WTC11 (cell line): Measurements from ENCODE around the gene ENAM. TPM values are rescaled to one million over a fixed set of nuclear protein-coding genes. Genes with fewer than 3 reads are reported as not detected.

Source experiments
- ATAC-seq: fragments of 200-7000 bp; cut with Tn5 transposase; 2 replicates; pipeline ENCODE4 v1.10.0; 2021; ENCODE audit warnings: mild to moderate bottlenecking, moderate library complexity
- CTCF ChIA-PET: fragments of 300-600 bp; sonication (Branson Sonifier 250); formaldehyde crosslinking; loops from one replicate; lab custom pipeline; 2021; ENCODE audit warnings: antibody characterized with exemption; lab: Charles Lee
- POLR2A ChIA-PET: fragments of 350-600 bp; sonication (Branson Sonifier 250); formaldehyde crosslinking; loops from one replicate; lab custom pipeline; 2021; ENCODE audit warnings: antibody characterized with exemption; lab: Charles Lee
- DNase-seq: peaks from one replicate; pipeline ENCODE4 v3.0.0; 2021; ENCODE audit warnings: low spot score
- H3K27ac Mint-ChIP-seq: 2 replicates; pipeline ENCODE4 v1.8.0; 2021; ENCODE audit warnings: mixed read lengths
- H3K27me3 Mint-ChIP-seq: 2 replicates; pipeline ENCODE4 v1.8.0; 2021; ENCODE audit warnings: low read depth, mild to moderate bottlenecking, moderate library complexity, mixed read lengths
- H3K36me3 Mint-ChIP-seq: 2 replicates; pipeline ENCODE4 v1.8.0; 2021; ENCODE audit warnings: mixed read lengths
- H3K4me1 Mint-ChIP-seq: 2 replicates; pipeline ENCODE4 v1.8.0; 2022; ENCODE audit warnings: mixed read lengths
- H3K4me3 Mint-ChIP-seq: 2 replicates; pipeline ENCODE4 v1.8.0; 2021; ENCODE audit warnings: mild to moderate bottlenecking, moderate library complexity, mixed read lengths
- H3K9me3 Mint-ChIP-seq: 2 replicates; pipeline ENCODE4 v1.8.0; 2021; ENCODE audit warnings: mixed read lengths
- ATF1 ChIP-seq: sonication (generic); formaldehyde crosslinking; IDR thresholded peaks from 2 replicates; pipeline ENCODE4 v1.8.1; 2023; ENCODE audit warnings: mild to moderate bottlenecking, moderate library complexity, missing genetic modification reagents
- ATF2 ChIP-seq: sonication (generic); formaldehyde crosslinking; IDR thresholded peaks from 2 replicates; pipeline ENCODE4 v1.8.1; 2022; ENCODE audit warnings: low read depth, missing genetic modification reagents, borderline replicate concordance
- CREB1 ChIP-seq: sonication (generic); formaldehyde crosslinking; IDR thresholded peaks from 2 replicates; pipeline ENCODE4 v1.8.0; 2023; ENCODE audit warnings: mild to moderate bottlenecking, missing genetic modification reagents
- HMGA2 ChIP-seq: fragments of 250-450 bp; sonication (Bioruptor Pico); IDR thresholded peaks from 2 replicates; pipeline ENCODE4 v1.4.0; 2021; ENCODE audit warnings: mild to moderate bottlenecking, moderate library complexity
- MAX ChIP-seq: sonication (generic); formaldehyde crosslinking; IDR thresholded peaks from 2 replicates; pipeline ENCODE4 v1.8.0; 2022; ENCODE audit warnings: mild to moderate bottlenecking, missing genetic modification reagents
- NFE2L1 ChIP-seq: sonication (generic); formaldehyde crosslinking; IDR thresholded peaks from 2 replicates; pipeline ENCODE4 v1.8.1; 2023; ENCODE audit warnings: missing genetic modification reagents
- OVOL2 ChIP-seq: fragments of 250-450 bp; sonication (Bioruptor Pico); IDR thresholded peaks from 2 replicates; pipeline ENCODE4 v1.9.0; 2021; ENCODE audit warnings: mild to moderate bottlenecking, borderline replicate concordance
- PRDM15 ChIP-seq: sonication (generic); formaldehyde crosslinking; IDR thresholded peaks from 2 replicates; pipeline ENCODE4 v1.8.0; 2022; ENCODE audit warnings: missing genetic modification reagents
- PRRX2 ChIP-seq: fragments of 250-450 bp; sonication (Bioruptor Pico); IDR thresholded peaks from 2 replicates; pipeline ENCODE4 v1.8.0; 2021; ENCODE audit warnings: mild to moderate bottlenecking
- SMAD3 ChIP-seq: sonication (generic); formaldehyde crosslinking; IDR thresholded peaks from 2 replicates; pipeline ENCODE4 v1.8.0; 2022; ENCODE audit warnings: missing genetic modification reagents, mild to moderate bottlenecking, borderline replicate concordance
- SMAD4 ChIP-seq: sonication (generic); formaldehyde crosslinking; IDR thresholded peaks from 2 replicates; pipeline ENCODE4 v1.8.0; 2022; ENCODE audit warnings: mild to moderate bottlenecking, missing genetic modification reagents
- STAT6 ChIP-seq: sonication (generic); formaldehyde crosslinking; conservative IDR thresholded peaks from 2 replicates; pipeline ENCODE4 v1.8.1; 2023; ENCODE audit warnings: mild to moderate bottlenecking, low read depth, missing genetic modification reagents, moderate library complexity
- TEAD4 ChIP-seq: sonication (generic); formaldehyde crosslinking; IDR thresholded peaks from 2 replicates; pipeline ENCODE4 v1.8.0; 2022; ENCODE audit warnings: mild to moderate bottlenecking, missing genetic modification reagents
- ZBTB21 ChIP-seq: sonication (generic); formaldehyde crosslinking; IDR thresholded peaks from 2 replicates; pipeline ENCODE4 v1.8.1; 2023; ENCODE audit warnings: mild to moderate bottlenecking, missing genetic modification reagents, borderline replicate concordance
- ZNF232 ChIP-seq: sonication (generic); formaldehyde crosslinking; IDR thresholded peaks from 2 replicates; pipeline ENCODE4 v1.8.0; 2022; ENCODE audit warnings: mild to moderate bottlenecking, missing genetic modification reagents
- ZNF416 ChIP-seq: fragments of 250-450 bp; sonication (Bioruptor Pico); IDR thresholded peaks from 2 replicates; pipeline ENCODE4 v1.9.0; 2021; ENCODE audit warnings: mild to moderate bottlenecking, inconsistent platforms
- ZNF425 ChIP-seq: fragments of 250-450 bp; sonication (Bioruptor Pico); conservative IDR thresholded peaks from 2 replicates; pipeline ENCODE4 v1.9.0; 2021; ENCODE audit warnings: mild to moderate bottlenecking
- ZNF532 ChIP-seq: fragments of 250-450 bp; sonication (Bioruptor Pico); IDR thresholded peaks from 2 replicates; pipeline ENCODE4 v1.9.0; 2021; ENCODE audit warnings: mild to moderate bottlenecking, borderline replicate concordance
- ZNF671 ChIP-seq: fragments of 250-450 bp; sonication (Bioruptor Pico); IDR thresholded peaks from 2 replicates; pipeline ENCODE4 v1.8.0; 2021; ENCODE audit warnings: mild to moderate bottlenecking
- total RNA-seq: library from RNA; stranded (reverse); gene quantifications from 3 replicates; pipeline ENCODE4 v1.2.3, GENCODE V29; 2021
- TF ChIP-seq, protein P1 (sequence below): fragments of 250-450 bp; sonication (Bioruptor Pico); IDR thresholded peaks from 2 replicates; pipeline ENCODE4 v2.1.2; 2022; ENCODE audit warnings: mild to moderate bottlenecking, moderate library complexity

The ENAM gene
- total RNA-seq, 1 experiment from 2014 or later: not detected

DNA sequence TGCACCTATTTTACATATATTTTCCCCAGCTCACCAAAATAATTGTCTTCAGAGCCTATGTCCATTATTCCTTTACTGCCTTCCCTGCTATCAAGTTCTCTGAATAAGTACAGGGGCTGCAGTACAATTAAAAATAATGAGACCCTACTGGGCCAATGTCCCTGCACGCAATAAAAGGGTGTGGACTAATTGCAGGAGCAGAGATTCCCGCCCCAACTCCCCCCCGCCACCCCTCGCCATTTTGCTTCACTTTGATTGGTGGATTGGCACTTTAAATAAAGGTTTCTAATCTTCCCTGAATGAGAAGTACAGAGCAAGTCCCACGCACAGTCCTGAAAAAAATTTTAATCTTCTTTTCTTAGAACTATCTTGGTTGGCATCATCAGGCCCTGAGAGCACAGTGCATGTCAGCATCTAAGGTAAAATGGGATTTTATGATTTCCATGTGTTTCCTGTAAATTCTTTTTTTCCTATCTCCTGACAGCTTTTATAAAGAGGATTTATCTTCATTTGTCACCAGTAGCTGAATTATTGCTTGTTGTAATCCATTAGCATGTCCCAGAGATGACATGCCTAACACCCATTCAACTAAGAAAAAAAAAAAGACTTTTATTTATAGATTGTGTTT is 36.5 kb upstream of the ENAM start, which contains the start of gene AMBN (continued):
- TF ChIP-seq STAT6 (CRISPR knock-in tag): no peak
- no peak for TF ChIP-seq OVOL2 (CRISPR knock-in tag)
- TF ChIP-seq, protein P1, sequence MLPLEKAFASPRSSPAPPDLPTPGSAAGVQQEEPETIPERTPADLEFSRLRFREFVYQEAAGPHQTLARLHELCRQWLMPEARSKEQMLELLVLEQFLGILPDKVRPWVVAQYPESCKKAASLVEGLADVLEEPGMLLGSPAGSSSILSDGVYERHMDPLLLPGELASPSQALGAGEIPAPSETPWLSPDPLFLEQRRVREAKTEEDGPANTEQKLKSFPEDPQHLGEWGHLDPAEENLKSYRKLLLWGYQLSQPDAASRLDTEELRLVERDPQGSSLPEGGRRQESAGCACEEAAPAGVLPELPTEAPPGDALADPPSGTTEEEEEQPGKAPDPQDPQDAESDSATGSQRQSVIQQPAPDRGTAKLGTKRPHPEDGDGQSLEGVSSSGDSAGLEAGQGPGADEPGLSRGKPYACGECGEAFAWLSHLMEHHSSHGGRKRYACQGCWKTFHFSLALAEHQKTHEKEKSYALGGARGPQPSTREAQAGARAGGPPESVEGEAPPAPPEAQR (CRISPR knock-in tag): no peak
- TF ChIP-seq ZNF416 (CRISPR knock-in tag): no peak
- no peak for TF ChIP-seq HMGA2 (CRISPR knock-in tag)

- ATAC-seq: no peak
- CTCF ChIA-PET: interaction anchor here (0.9 kb wide), 1 partner anchor 20 kb away, joined by 5 read pairs; no protein-coding TSS in a partner anchor
- no peak for TF ChIP-seq ATF2
- TF ChIP-seq HMGA2 (CRISPR knock-in tag): no peak
- no peak for TF ChIP-seq PRRX2 (CRISPR knock-in tag)
- TF ChIP-seq SMAD4 (CRISPR knock-in tag): no peak
- TF ChIP-seq ZNF532 (CRISPR knock-in tag): no peak
- TF ChIP-seq NFE2L1 (CRISPR knock-in tag): no peak
- no peak for TF ChIP-seq ZNF671
- TF ChIP-seq TEAD4 (CRISPR knock-in tag): no peak
- TF ChIP-seq ZNF232 (CRISPR knock-in tag): no peak
- TF ChIP-seq SMAD3: no peak
- TF ChIP-seq PRDM15 (CRISPR knock-in tag): no peak
- no peak for TF ChIP-seq ZBTB21 (CRISPR knock-in tag)
- no peak for TF ChIP-seq ZNF425
- TF ChIP-seq ATF1 (CRISPR knock-in tag): no peak
- TF ChIP-seq CREB1 (CRISPR knock-in tag): no peak
- no peak for TF ChIP-seq MAX
- POLR2A ChIA-PET: no interaction called here
- no peak overlapping the region for H3K4me3 Mint-ChIP-seq
- H3K9me3 Mint-ChIP-seq: no peaks in the 10 kb centered on the region
- H3K27me3 Mint-ChIP-seq: no peaks in the 10 kb centered on the region
- no peaks in the 10 kb centered on the region for H3K4me1 Mint-ChIP-seq
- no peaks in the 10 kb centered on the region for H3K36me3 Mint-ChIP-seq
- no peak overlapping the region for H3K27ac Mint-ChIP-seq
- DNase-seq: no peak
Observed at GRCh38 chr4:70594196-70594595, 34.3 kb upstream of the ENAM start.
